A549 treated with Mapracorat at 1 μM for 4 hours (cell line): ENCODE data around the gene COA8. TPM values are rescaled to one million over a fixed set of nuclear protein-coding genes. Genes with fewer than 3 reads are reported as not detected.

Experiments
- total RNA-seq: library from RNA; stranded (reverse); fragments of 200-300 nt; extraction: Qiagen RNA extraction; gene quantifications from 5 replicates; pipeline ENCODE4 v1.2.3, GENCODE V29; 2022

The COA8 gene
- 47.7 to 57.7 TPM (median 56.0 TPM) in 5 replicates for total RNA-seq

GRCh38 chr14:103562429-103563225 lies at the start of gene COA8, which contains the start of gene BAG5:
Gene COA8, plus strand, starts transcription at chr14:103562960. Its CDS starts 42 bp downstream, at chr14:103563002.
Gene BAG5, minus strand, starts transcription at chr14:103562657. Its CDS starts 1,493 bp downstream, at chr14:103561164.

GRCh38 chr14:103522649-103523574 lies 39.8 kb upstream of the COA8 start, which contains the start of gene CKB:
Gene CKB, minus strand, starts transcription at chr14:103522830. Its CDS starts 337 bp downstream, at chr14:103522493.

GRCh38 chr14:103528587-103529382 lies 34.0 kb upstream of the COA8 start, which contains the start of gene TRMT61A:
Gene TRMT61A, plus strand, starts transcription at chr14:103529196. Its CDS starts 783 bp downstream, at chr14:103529979.

GRCh38 chr14:103628684-103629502 lies 66.1 kb downstream of the COA8 start, which contains the start of gene KLC1:
Gene KLC1, plus strand, starts transcription at chr14:103629211. Its CDS starts 25,354 bp downstream, at chr14:103654565.

Other genes with a start within 250 kb of the COA8 start
- gene EIF5, start 228.7 kb upstream of the COA8 start, total RNA-seq, result 204 to 278 TPM (median 259 TPM) in 5 replicates
- gene MARK3, start 177.5 kb upstream of the COA8 start, total RNA-seq, result 52.4 to 59.7 TPM (median 54.7 TPM) in 5 replicates
- 98.0 to 132 TPM (median 131 TPM) in 5 replicates for gene CKB, start 40.1 kb upstream of the COA8 start, total RNA-seq
- gene TRMT61A, start 33.8 kb upstream of the COA8 start, total RNA-seq, result 17.0 to 30.5 TPM (median 26.4 TPM) in 5 replicates
- gene BAG5, start 303 bp upstream of the COA8 start, total RNA-seq, result 22.0 to 24.8 TPM (median 23.0 TPM) in 5 replicates
- gene KLC1, start 66.3 kb downstream of the COA8 start, total RNA-seq, result 78.5 to 112 TPM (median 107 TPM) in 5 replicates
- gene XRCC3, start 152.5 kb downstream of the COA8 start, total RNA-seq, result 28.1 to 35.5 TPM (median 30.2 TPM) in 5 replicates
- 34.0 to 47.2 TPM (median 42.9 TPM) in 5 replicates for gene ZFYVE21, start 152.8 kb downstream of the COA8 start, total RNA-seq